Stimulated activated CD8-positive, alpha-beta memory T cell treated with anti-CD3 and anti-CD28 coated beads, Interleukin-12 subunit alpha, Interleukin-12 subunit beta, amount 100 ng/mL, for 1 hour (primary cell): ENCODE results near the gene ASL.
"Not testable (repeated sequence)": the region's sequence is repeated elsewhere in the genome, so short reads cannot be mapped to it uniquely, and the experiment has no call there.

Experiments
- DNase-seq: peaks from one replicate; pipeline ENCODE4 v3.0.0-alpha.2; 2020; ENCODE audit warnings: low read depth

The ASL gene

DNA sequence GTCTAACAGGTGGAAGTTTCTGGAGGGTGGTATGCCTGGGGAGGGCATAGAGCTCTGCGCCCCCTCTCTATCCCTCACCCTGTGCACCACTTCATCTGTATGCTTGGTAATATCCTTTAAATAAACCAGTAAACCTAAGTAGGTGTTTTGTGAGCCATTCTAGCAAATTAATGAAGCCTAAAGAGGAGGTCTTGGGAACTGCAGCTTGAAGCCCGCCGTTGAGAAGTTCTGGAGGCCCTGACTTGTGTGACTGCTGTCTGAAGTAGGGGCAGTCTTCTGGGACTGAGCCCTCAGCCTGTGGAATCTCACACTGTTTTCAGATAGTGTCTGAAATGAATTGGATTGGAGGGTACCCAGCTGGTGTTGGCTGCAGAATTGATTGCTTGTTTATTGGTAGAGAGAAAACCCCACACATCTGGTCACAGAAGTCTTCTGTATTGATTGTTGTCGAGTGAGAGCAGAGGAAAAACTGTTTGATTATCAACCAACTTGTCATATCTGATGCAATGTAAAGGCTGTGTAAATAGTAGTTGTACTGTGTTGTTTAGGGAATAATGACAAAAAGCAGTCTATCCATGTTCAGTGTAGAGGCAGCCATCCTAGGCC, 43.7 kb downstream of the ASL start:
- DNase-seq: no peak

DNA sequence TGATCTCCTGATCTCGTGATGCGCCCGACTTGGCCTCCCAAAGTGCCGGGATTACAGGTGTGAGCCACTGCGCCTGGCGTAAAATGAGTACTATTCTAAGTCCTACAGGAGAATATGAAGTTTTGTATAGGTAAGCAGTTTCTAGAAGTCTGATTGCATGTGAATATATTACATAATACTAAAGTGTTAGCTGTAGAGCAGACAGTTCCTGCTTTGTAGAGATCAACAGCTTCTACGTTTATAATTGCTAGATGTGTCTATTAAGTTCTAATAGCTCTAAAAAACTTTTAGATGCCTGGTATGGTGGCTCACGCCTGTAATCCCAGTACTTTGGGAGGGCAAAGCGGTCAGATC, 47.5 kb downstream of the ASL start:
- no peak for DNase-seq

- DNase-seq: not testable (repeated sequence)
These were observed 48.9 kb downstream of the ASL start for GRCh38 chr7:66124569-66124861.

- no peak for DNase-seq
These were observed 49.6 kb downstream of the ASL start for GRCh38 chr7:66125052-66125694.

DNA sequence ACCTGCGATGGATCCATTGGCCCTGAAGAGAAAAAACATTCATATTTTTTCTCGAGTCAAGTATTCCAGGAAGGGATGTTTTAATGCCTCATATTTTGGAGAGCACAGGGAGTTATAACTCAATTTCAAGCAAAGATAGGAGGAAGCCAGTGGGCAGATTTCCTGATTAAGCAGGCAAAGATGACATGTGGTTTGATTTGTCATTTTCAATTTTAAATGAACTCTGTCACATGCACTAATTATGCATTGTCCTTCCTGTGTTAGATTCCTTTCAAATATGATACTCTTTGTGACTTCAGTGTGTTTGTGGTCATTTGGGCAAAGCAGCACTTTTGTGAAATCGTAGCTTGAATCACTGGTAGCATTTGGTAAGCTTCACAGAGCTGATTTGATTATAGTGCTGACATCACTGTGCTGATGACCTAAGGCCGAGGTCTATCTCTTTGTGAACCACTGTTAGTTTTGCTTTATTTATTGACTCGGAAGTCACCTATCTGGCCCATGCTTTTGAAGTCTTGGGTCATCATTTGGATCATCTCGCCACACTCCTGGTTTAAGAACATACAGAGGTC, 50.2 kb downstream of the ASL start:
- DNase-seq: not testable (repeated sequence)

GRCh38 chr7:66127172-66127571, 51.6 kb downstream of the ASL start:
- not testable (repeated sequence) for DNase-seq

GRCh38 chr7:66138994-66139752, 63.6 kb downstream of the ASL start:
- no peak for DNase-seq

DNA sequence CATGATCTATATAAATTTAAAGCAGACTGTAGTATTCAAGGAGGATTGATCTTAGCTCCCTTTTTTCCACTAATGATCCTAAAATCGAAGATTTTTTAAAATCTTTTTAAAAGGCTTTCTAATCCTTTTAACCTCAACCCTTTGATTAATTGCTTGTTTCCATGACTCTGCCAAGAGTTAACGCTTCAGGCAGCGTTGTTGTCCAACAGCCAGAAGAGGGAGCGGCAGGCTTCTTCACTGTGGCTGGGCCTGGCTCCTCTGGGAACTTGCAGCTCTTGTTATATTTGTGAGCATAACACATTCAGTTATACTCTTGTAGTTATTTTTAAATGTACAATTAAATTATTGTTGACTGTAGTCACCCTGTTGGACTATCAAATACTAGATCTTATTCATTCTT, 65.3 kb downstream of the ASL start:
- no peak for DNase-seq

DNA sequence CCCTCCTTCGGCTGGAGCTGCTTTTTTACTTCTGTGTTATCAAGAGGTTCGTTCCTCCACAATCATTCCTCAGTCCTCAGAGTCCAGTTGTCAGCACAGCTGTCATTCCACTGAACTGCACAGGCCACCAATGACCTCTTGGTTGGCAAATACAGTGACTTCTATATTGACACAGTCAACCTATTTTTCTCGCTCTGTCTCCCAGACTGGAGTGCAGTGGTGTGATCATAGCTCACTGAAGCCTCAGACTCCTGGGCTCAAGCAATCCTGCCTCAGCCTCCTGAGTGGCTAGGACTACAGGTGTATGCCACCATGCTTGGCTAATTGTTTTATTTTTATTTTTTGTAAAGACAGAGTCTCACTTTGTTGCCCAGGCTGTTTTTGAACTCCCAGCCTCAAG, 66.7 kb downstream of the ASL start:
- no peak for DNase-seq

GRCh38 chr7:66142996-66143395, 67.4 kb downstream of the ASL start:
- DNase-seq: no peak
